ENCODE measurements around the gene CDH23. TPM values are rescaled to one million over a fixed set of nuclear protein-coding genes. Genes with fewer than 3 reads are reported as not detected.

Gene CDH23
- total and polyA plus RNA-seq, 2 experiments from 2014 or later = 0.30 to 1.5 TPM

GRCh38 chr10:71366690-71367089 is 30.0 kb upstream of the CDH23 start:
- TF ChIP-seq EZH2 (IDR thresholded peaks at IDR 0.05; ENCODE audit: borderline replicate concordance) = no peak
- no peak for TF ChIP-seq CTCF (IDR thresholded peaks at IDR 0.05; ENCODE audit: poor library complexity)
- Histone ChIP-seq H3K4me2 (no peak overlapping the region), H3K9me3 (ENCODE audit: low read depth) (no peaks in the 10 kb centered on the region), H3K4me3 (no peak overlapping the region), H4K20me1 (ENCODE audit: insufficient read depth, poor library complexity, severe bottlenecking) (no peaks in the 10 kb centered on the region), H3K27ac (no peak overlapping the region), H3K36me3 (replicated peaks; ENCODE audit: insufficient read depth, low read depth) (no peaks in the 10 kb centered on the region), H3K27me3 (no peaks in the 10 kb centered on the region), H3K4me1 (ENCODE audit: insufficient read depth) (no peaks in the 10 kb centered on the region), H3K9me2 (replicated peaks; ENCODE audit: insufficient read depth) (no peaks in the 10 kb centered on the region), H2AFZ (no peak overlapping the region), H3K79me2 (no peaks in the 10 kb centered on the region)
- 83% methylated on average over 8 of the region's 8 CpGs for WGBS (ENCODE audit: low lambda C conversion rate, missing lambda C conversion rate)
- DNase-seq (ENCODE audit: low spot score) = no peak

GRCh38 chr10:71367271-71367670 is 29.4 kb upstream of the CDH23 start:
- H3K79me2 ChIP-seq = no peaks in the 10 kb centered on the region
- TF ChIP-seq EZH2 (IDR thresholded peaks at IDR 0.05; ENCODE audit: borderline replicate concordance) (no peak), CTCF (IDR thresholded peaks at IDR 0.05; ENCODE audit: poor library complexity) (no peak), EZH2phosphoT487 (IDR thresholded peaks at IDR 0.05; ENCODE audit: low read depth, severe bottlenecking, unreplicated experiment) (no peak)
- no peaks in the 10 kb centered on the region for H3K27me3 ChIP-seq
- no peaks in the 10 kb centered on the region for H3K36me3 ChIP-seq (replicated peaks; ENCODE audit: insufficient read depth, low read depth)
- H3K27ac ChIP-seq = no peak overlapping the region
- H3K9me3 ChIP-seq (ENCODE audit: low read depth) = no peaks in the 10 kb centered on the region
- H3K4me1 ChIP-seq (ENCODE audit: insufficient read depth) = no peaks in the 10 kb centered on the region
- no peaks in the 10 kb centered on the region for H4K20me1 ChIP-seq (ENCODE audit: insufficient read depth, poor library complexity, severe bottlenecking)
- WGBS (ENCODE audit: low lambda C conversion rate, missing lambda C conversion rate) = 100% methylated on average over 2 of the region's 2 CpGs
- H3K4me2 ChIP-seq = no peak overlapping the region
- H3K4me3 ChIP-seq = no peak overlapping the region
- no peak overlapping the region for H2AFZ ChIP-seq
- no peaks in the 10 kb centered on the region for H3K9me2 ChIP-seq (replicated peaks; ENCODE audit: insufficient read depth)
- DNase-seq (ENCODE audit: low spot score) = no peak

- no peaks in the 10 kb centered on the region for H3K79me2 ChIP-seq
- H3K4me3 ChIP-seq = no peak overlapping the region
- H3K9me3 ChIP-seq (ENCODE audit: low read depth) = no peaks in the 10 kb centered on the region
- DNase-seq (ENCODE audit: low spot score) = no peak
- no peak for TF ChIP-seq EZH2 (IDR thresholded peaks at IDR 0.05; ENCODE audit: borderline replicate concordance)
- no peak for TF ChIP-seq EZH2phosphoT487 (IDR thresholded peaks at IDR 0.05; ENCODE audit: low read depth, severe bottlenecking, unreplicated experiment)
- TF ChIP-seq CTCF (IDR thresholded peaks at IDR 0.05; ENCODE audit: poor library complexity) = no peak
- no peak overlapping the region for H3K4me2 ChIP-seq
- H3K27ac ChIP-seq = no peak overlapping the region
- no peaks in the 10 kb centered on the region for H4K20me1 ChIP-seq (ENCODE audit: insufficient read depth, poor library complexity, severe bottlenecking)
- no peaks in the 10 kb centered on the region for H3K27me3 ChIP-seq
- H3K4me1 ChIP-seq (ENCODE audit: insufficient read depth) = no peaks in the 10 kb centered on the region
- no peaks in the 10 kb centered on the region for H3K36me3 ChIP-seq (replicated peaks; ENCODE audit: insufficient read depth, low read depth)
- H3K9me2 ChIP-seq (replicated peaks; ENCODE audit: insufficient read depth) = no peaks in the 10 kb centered on the region
- no peak overlapping the region for H2AFZ ChIP-seq
- WGBS (ENCODE audit: low lambda C conversion rate, missing lambda C conversion rate) = 89% methylated on average over 1 of the region's 1 CpG
These were observed 28.5 kb upstream of the CDH23 start for GRCh38 chr10:71368176-71368575.

GRCh38 chr10:71368643-71369042 is 28.1 kb upstream of the CDH23 start:
- WGBS (ENCODE audit: low lambda C conversion rate, missing lambda C conversion rate) = 66% methylated on average over 2 of the region's 2 CpGs
- DNase-seq (ENCODE audit: low spot score) = no peak
- Histone ChIP-seq H3K4me3 (no peak overlapping the region), H2AFZ (no peak overlapping the region), H3K27ac (no peak overlapping the region), H3K27me3 (no peaks in the 10 kb centered on the region), H3K36me3 (replicated peaks; ENCODE audit: insufficient read depth, low read depth) (no peaks in the 10 kb centered on the region), H4K20me1 (ENCODE audit: insufficient read depth, poor library complexity, severe bottlenecking) (no peaks in the 10 kb centered on the region), H3K9me3 (ENCODE audit: low read depth) (no peaks in the 10 kb centered on the region), H3K79me2 (no peaks in the 10 kb centered on the region), H3K4me1 (ENCODE audit: insufficient read depth) (no peaks in the 10 kb centered on the region), H3K4me2 (no peak overlapping the region), H3K9me2 (replicated peaks; ENCODE audit: insufficient read depth) (no peaks in the 10 kb centered on the region)
- TF ChIP-seq EZH2phosphoT487 (IDR thresholded peaks at IDR 0.05; ENCODE audit: low read depth, severe bottlenecking, unreplicated experiment) (no peak), EZH2 (IDR thresholded peaks at IDR 0.05; ENCODE audit: borderline replicate concordance) (no peak)
